H9 (cell line): ENCODE results near the gene RASA2. TPM values are rescaled to one million over a fixed set of nuclear protein-coding genes. Genes with fewer than 3 reads are reported as not detected.

Source experiments
- DNase-seq: peaks from one replicate; pipeline ENCODE4 v3.0.0-alpha.2; 2017
- H2AFZ ChIP-seq: one replicate; pipeline ENCODE4 v1.6.1; 2013; ENCODE audit warnings: mild to moderate bottlenecking, low read length, control low read depth, moderate library complexity
- H2AK5ac ChIP-seq: 2 replicates; pipeline ENCODE4 v1.6.1; 2013; ENCODE audit warnings: low read length, control low read depth, mixed read lengths; ENCODE audit not compliant: insufficient read length
- H2BK120ac ChIP-seq: one replicate; pipeline ENCODE4 v1.6.1; 2013; ENCODE audit warnings: low read depth, mild to moderate bottlenecking, low read length, control low read depth, inconsistent platforms; ENCODE audit not compliant: poor library complexity, severe bottlenecking
- H2BK12ac ChIP-seq: 2 replicates; pipeline ENCODE4 v1.6.1; 2013; ENCODE audit warnings: low read length, control low read depth, mixed read lengths, low read depth; ENCODE audit not compliant: insufficient read length
- H2BK15ac ChIP-seq: 2 replicates; pipeline ENCODE4 v1.6.1; 2013; ENCODE audit warnings: low read depth, low read length, control low read depth
- H2BK20ac ChIP-seq: one replicate; pipeline ENCODE4 v1.6.1; 2013; ENCODE audit warnings: low read depth, mild to moderate bottlenecking, low read length, control low read depth, inconsistent platforms; ENCODE audit not compliant: poor library complexity, severe bottlenecking
- H2BK5ac ChIP-seq: 2 replicates; pipeline ENCODE4 v1.6.1; 2013; ENCODE audit warnings: low read length, control low read depth, mixed read lengths; ENCODE audit not compliant: insufficient read length
- H3K14ac ChIP-seq: 2 replicates; pipeline ENCODE4 v1.6.1; 2013; ENCODE audit warnings: low read length, control low read depth; ENCODE audit not compliant: insufficient read depth
- H3K18ac ChIP-seq: 2 replicates; pipeline ENCODE4 v1.6.1; 2013; ENCODE audit warnings: low read depth, mild to moderate bottlenecking, mixed read lengths, low read length, control low read depth; ENCODE audit not compliant: insufficient read length
- H3K23ac ChIP-seq: 2 replicates; pipeline ENCODE4 v1.6.1; 2013; ENCODE audit warnings: low read length, control low read depth, mixed read lengths, low read depth; ENCODE audit not compliant: insufficient read length
- H3K23me2 ChIP-seq: 2 replicates; pipeline ENCODE4 v1.6.1; 2013; ENCODE audit warnings: low read depth, mild to moderate bottlenecking, mixed read lengths, low read length, control low read depth; ENCODE audit not compliant: insufficient read length, poor library complexity, severe bottlenecking
- H3K27ac ChIP-seq: 2 replicates; pipeline ENCODE4 v1.5.1; 2013; ENCODE audit warnings: low read length, control low read depth, mixed read lengths, low read depth; ENCODE audit not compliant: insufficient read length
- H3K27me3 ChIP-seq: 2 replicates; pipeline ENCODE4 v1.6.1; 2013; ENCODE audit warnings: low read length, control low read depth, inconsistent platforms; ENCODE audit not compliant: insufficient read depth
- H3K4ac ChIP-seq: 2 replicates; pipeline ENCODE4 v1.6.1; 2013; ENCODE audit warnings: low read depth, mild to moderate bottlenecking, control low read depth, inconsistent platforms, low read length, moderate library complexity
- H3K4me1 ChIP-seq: 2 replicates; pipeline ENCODE4 v1.6.1; 2013; ENCODE audit warnings: low read length, control low read depth, inconsistent platforms; ENCODE audit not compliant: insufficient read depth
- H3K4me2 ChIP-seq: 2 replicates; pipeline ENCODE4 v1.6.1; 2013; ENCODE audit warnings: low read length, control low read depth, mixed read lengths; ENCODE audit not compliant: insufficient read length, insufficient read depth
- H3K56ac ChIP-seq: 2 replicates; pipeline ENCODE4 v1.6.1; 2013; ENCODE audit warnings: low read depth, mild to moderate bottlenecking, mixed read lengths, low read length, control low read depth; ENCODE audit not compliant: insufficient read length
- H3K79me1 ChIP-seq: 2 replicates; pipeline ENCODE4 v1.6.1; 2013; ENCODE audit warnings: low read depth, mild to moderate bottlenecking, moderate library complexity, low read length, control low read depth, inconsistent platforms; ENCODE audit not compliant: insufficient read depth, poor library complexity, severe bottlenecking
- H3K79me2 ChIP-seq: 2 replicates; pipeline ENCODE4 v1.6.1; 2013; ENCODE audit warnings: low read length, control low read depth, inconsistent platforms; ENCODE audit not compliant: insufficient read depth
- H3K9ac ChIP-seq: 2 replicates; pipeline ENCODE4 v1.6.1; 2013; ENCODE audit warnings: low read length, control low read depth, mixed read lengths; ENCODE audit not compliant: insufficient read length; ENCODE audit errors: extremely low read depth
- H3K9me3 ChIP-seq: one replicate; pipeline ENCODE4 v1.6.1; 2013; ENCODE audit warnings: low read depth, low read length, inconsistent platforms; ENCODE audit not compliant: control insufficient read depth
- H3T11ph ChIP-seq: one replicate; pipeline ENCODE4 v1.6.1; 2013; ENCODE audit warnings: mild to moderate bottlenecking, low read length, control low read depth, inconsistent platforms
- H4K20me1 ChIP-seq: one replicate; pipeline ENCODE4 v1.6.1; 2013; ENCODE audit not compliant: control insufficient read depth, insufficient read length, insufficient read depth
- H4K5ac ChIP-seq: 2 replicates; pipeline ENCODE4 v1.6.1; 2013; ENCODE audit warnings: low read depth, mild to moderate bottlenecking, mixed read lengths, low read length, control low read depth; ENCODE audit not compliant: insufficient read length
- H4K8ac ChIP-seq: replicated peaks from 2 replicates; pipeline ENCODE4 v1.6.1; 2013; ENCODE audit warnings: low read length, control low read depth, mixed read lengths, low read depth; ENCODE audit not compliant: insufficient read length
- H4K91ac ChIP-seq: 2 replicates; pipeline ENCODE4 v1.6.1; 2013; ENCODE audit warnings: low read depth, mild to moderate bottlenecking, moderate library complexity, mixed read lengths, low read length, control low read depth; ENCODE audit not compliant: insufficient read length
- H3K27ac Mint-ChIP-seq, 3 experiments: 2 replicates in 2 of 3; 3 replicates in 1 of 3; pipeline ENCODE4 v1.8.0; 2020 to 2021; ENCODE audit warnings: mixed read lengths in 3 of 3, mild to moderate bottlenecking in 1 of 3, moderate library complexity in 1 of 3
- H3K27me3 Mint-ChIP-seq: 2 replicates; pipeline ENCODE4 v1.8.0; 2021; ENCODE audit warnings: low read depth, mild to moderate bottlenecking, moderate library complexity, mixed read lengths
- H3K36me3 Mint-ChIP-seq, 3 experiments: 2 replicates in 2 of 3; 3 replicates in 1 of 3; pipeline ENCODE4 v1.8.0; 2020 to 2021; ENCODE audit warnings: low read depth in 3 of 3, mixed read lengths in 3 of 3; ENCODE audit not compliant: insufficient read depth in 1 of 3
- H3K4me1 Mint-ChIP-seq, 2 experiments: 2 replicates each; pipeline ENCODE4 v1.8.0; 2020; ENCODE audit warnings: mixed read lengths in 2 of 2
- H3K4me3 Mint-ChIP-seq, 2 experiments: 2 replicates in 1 of 2; 3 replicates in 1 of 2; pipeline ENCODE4 v1.8.0; 2020 to 2021; ENCODE audit warnings: mild to moderate bottlenecking in 2 of 2, mixed read lengths in 2 of 2, moderate library complexity in 1 of 2
- H3K9me3 Mint-ChIP-seq, 2 experiments: 2 replicates in 1 of 2; 3 replicates in 1 of 2; pipeline ENCODE4 v1.8.0; 2020; ENCODE audit warnings: mild to moderate bottlenecking in 2 of 2, mixed read lengths in 2 of 2, moderate library complexity in 1 of 2
- CTCF ChIP-seq: fragments of 200-600 bp; sonication (generic); conservative IDR thresholded peaks from 3 replicates; pipeline ENCODE4 v1.8.0; 2021; ENCODE audit warnings: antibody characterized with exemption, mild to moderate bottlenecking
- WGBS: extraction: QIAGEN DNeasy Blood & Tissue Kit; methylation state at CpG from one replicate; pipeline ENCODE4 v1.1.7; 2013; ENCODE audit warnings: missing lambda C conversion rate, low lambda C conversion rate, mixed read lengths; ENCODE audit not compliant: insufficient read length; ENCODE audit errors: extremely low coverage; 5-methylcytosine and 5-hydroxymethylcytosine counted together
- total RNA-seq: library from RNA; stranded (reverse); gene quantifications from 2 replicates; pipeline ENCODE4 v1.2.1, GENCODE V29; 2021

The RASA2 gene
- total RNA-seq, 1 experiment from 2014 or later = 24.4 TPM

- H3K4me3 Mint-ChIP-seq = no peak overlapping the region
- no peaks in the 10 kb centered on the region for H3K9me3 Mint-ChIP-seq
- Histone ChIP-seq H3K79me1 (no peaks in the 10 kb centered on the region), H3K23ac (no peak overlapping the region), H2BK120ac (no peak overlapping the region), H3K79me2 (no peaks in the 10 kb centered on the region), H3K4ac (no peak overlapping the region), H2AFZ (no peak overlapping the region), H4K8ac (no peak overlapping the region), H3K4me1 (no peaks in the 10 kb centered on the region), H3K18ac (no peak overlapping the region), H3K23me2 (no peaks in the 10 kb centered on the region), H3K9ac (no peak overlapping the region), H3K27me3 (no peaks in the 10 kb centered on the region; the same call in 1 of the 2 replicates), H3K14ac (no peak overlapping the region), H2BK15ac (no peak overlapping the region), H3K9me3 (no peaks in the 10 kb centered on the region), H3K56ac (no peak overlapping the region), H2BK12ac (no peak overlapping the region), H2BK5ac (no peak overlapping the region), H2BK20ac (no peak overlapping the region), H4K5ac (no peak overlapping the region), H3T11ph (no peak overlapping the region), H4K91ac (no peak overlapping the region), H4K20me1 (no peaks in the 10 kb centered on the region), H2AK5ac (no peak overlapping the region), H3K4me2 (no peak overlapping the region), H3K27ac (no peak overlapping the region)
- peaks cover 13 to 18% of the 10 kb centered on the region in 2 experiments for H3K4me1 Mint-ChIP-seq
- 0 out of 7 replicates have a peak, but pooled peaks cover 0 to 4% (median 0%) of the 10 kb centered on the region in 3 experiments for H3K36me3 Mint-ChIP-seq
- TF ChIP-seq CTCF = no peak
- DNase-seq = peak; percentile 73
- H3K27me3 Mint-ChIP-seq = no peaks in the 10 kb centered on the region; the same call in 1 of the 2 replicates
- WGBS = no CpG with 5 or more reads among the region's 8 CpGs
- H3K27ac Mint-ChIP-seq = no peak overlapping the region
Measured at GRCh38 chr3:141646760-141647561, 160.1 kb downstream of the RASA2 start.
